ENCODE results near the gene OTOP3.

Gene OTOP3

DNA sequence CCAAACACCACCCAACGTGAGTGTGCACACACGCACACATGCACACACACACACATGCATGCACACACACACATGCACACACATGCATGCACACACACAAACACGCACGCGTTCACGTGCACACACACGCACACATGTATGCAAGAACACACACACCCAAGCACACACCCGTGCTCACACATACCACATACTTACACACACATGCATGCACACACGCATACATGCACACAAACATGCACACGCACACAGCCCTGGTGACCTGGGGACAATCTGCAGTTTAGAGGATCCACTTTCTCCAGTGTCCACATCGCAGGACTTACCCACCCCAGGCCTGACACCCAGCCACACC is 18.9 kb upstream of the OTOP3 start:
- no peak for DNase-seq (ENCODE audit: low spot score)

DNA sequence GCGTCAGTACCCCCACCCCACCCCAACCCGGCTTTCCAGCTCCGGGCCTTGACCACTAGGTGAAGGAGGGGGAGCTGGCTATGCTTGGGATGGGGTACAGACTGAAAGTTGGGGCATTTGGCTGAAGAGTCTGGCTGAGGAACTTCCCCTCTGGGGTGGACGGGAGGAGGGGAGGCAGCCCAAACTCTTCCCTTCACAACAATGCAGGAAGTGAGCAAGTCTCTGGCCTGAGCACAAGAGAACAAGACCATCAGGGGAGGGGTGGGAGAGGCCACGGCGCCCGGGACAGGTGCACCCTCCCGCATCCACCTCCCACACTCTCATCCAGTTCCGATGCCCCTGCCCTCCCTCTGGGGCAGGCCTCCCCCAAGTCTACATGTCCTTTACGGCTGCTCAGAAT is 18.3 kb upstream of the OTOP3 start:
- no peak for DNase-seq (ENCODE audit: low spot score)

DNA sequence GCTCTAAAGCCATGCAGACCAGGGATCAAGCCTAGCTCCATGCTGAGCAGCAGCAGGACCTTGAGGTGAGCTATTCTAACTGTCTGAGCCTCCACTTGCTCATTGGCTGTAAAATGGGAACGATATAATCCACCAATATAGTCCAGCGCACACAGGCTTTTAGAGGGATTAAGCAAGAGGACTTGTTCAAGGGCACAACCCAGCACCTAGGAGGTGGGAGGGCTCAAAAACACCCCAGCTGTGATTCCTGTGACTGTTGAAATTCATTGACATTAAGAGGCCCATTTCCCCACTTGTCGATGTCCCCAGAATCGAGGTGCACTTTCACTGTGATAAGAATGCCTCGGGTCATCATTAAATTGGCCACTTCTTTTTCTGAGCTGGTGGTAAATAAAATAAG is 16.8 kb upstream of the OTOP3 start:
- no peak for DNase-seq (ENCODE audit: low spot score)

DNA sequence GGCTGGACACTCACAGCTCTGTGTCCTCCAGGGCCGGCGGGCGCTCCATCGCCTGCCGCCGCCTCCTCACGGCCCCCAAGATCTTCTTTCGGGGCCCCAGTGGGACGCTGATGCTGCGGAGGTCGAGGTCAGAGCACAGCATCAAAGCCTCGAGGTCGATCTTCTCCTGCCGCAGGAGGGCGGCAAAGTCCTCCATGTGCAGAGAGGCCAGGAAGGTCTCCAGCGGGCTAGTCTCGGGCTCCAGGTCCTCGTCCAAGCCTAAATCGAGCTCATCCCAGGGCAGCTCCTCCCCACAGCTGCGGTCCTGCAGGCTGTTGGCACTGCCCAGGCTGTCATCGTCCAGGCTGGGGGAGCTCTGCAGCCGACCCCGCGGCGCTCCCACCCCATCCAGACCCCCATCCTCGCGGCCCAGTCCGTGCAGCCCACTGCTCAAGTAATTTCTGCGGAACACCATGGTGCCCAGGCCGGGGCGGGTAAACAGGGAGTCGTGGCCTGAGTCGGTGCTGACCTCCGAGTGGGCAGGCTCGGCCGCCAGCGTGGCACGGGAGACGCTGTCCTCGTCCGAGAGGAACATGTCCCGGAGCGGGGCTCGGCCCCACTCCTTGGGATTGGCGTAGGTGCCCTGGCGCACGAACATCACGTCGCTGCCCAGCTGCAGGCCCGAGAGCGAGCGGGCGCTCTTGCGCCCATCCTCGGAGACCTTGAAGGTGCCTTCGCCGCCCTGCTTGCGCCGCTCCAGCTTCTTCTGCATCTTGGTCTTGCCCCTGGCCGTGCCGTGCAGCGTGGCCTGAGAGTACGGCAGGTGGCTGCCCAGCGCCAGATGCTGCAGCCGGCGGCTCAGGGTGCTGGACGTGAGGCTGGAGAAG is 16.0 kb upstream of the OTOP3 start:
- peak; percentile 2 for DNase-seq (ENCODE audit: low spot score)

DNA sequence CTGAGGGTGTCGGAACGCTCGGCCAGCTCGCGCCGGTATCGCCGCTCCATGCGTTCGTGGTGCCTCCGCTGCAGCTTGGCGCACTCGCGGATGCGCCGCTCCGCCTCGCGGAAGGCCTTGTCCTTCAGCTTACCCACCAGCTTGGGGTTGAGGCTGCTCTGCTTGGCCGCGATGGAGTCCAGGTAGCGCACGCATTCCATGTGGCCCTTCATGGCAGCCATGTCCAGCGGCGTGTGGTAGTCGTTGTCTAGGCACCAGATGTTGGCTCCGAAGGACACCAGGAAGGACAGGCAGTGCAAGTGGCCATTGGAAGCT is 15.4 kb upstream of the OTOP3 start:
- DNase-seq (ENCODE audit: low spot score): no peak

DNA sequence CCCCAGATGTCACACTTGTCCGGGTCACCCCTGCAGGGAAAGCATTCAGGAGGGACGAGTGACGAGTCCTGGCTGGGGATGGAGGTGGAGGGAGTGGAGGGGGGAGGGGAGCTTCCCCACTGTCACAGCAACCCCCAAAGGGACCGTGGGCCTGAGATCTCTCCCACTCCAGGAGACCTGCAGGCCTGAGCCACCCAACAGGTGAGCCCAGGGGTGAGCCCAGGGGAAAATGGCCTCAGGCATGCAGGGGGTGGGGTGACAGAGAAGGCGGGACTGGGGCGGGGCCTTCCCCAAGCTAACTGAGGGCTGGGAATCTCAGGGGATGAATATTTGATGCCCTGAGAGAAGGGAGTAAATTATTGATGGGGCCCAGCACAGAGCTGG is 15.1 kb upstream of the OTOP3 start:
- no peak for DNase-seq (ENCODE audit: low spot score)

DNA sequence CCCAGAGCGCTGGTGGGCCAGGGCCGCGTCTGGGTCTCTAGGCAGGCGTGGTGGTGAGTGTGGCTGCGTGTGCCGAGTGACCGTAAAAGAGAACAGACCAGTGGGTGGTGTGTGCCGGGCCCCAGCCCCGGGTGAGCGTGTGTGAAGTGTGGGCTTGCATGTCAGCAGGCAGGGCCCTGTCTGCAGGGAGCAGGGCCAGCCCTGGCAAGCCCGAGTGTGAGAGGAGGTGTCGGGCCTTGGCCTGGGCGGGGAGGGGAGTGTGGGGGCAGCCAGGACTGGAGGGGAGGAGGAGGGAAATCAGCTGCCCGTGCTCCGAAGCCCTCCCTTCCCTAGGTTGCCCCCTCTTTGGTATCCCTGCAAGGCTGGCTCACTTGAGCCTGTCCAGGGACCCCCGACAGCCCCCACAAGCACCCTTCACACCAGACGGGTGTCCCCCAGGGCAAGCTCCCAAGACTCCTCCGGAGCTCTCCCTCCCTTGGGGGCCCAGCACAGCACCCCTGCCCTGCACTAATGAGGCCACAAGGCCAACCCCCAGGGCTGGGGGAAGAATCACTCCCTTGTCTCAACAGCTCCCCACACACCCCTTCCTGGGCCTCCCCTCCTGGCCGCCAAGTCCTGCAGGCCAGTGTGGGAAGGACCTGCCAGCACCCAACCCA is 14.5 kb upstream of the OTOP3 start:
- no peak for DNase-seq (ENCODE audit: low spot score)

DNA sequence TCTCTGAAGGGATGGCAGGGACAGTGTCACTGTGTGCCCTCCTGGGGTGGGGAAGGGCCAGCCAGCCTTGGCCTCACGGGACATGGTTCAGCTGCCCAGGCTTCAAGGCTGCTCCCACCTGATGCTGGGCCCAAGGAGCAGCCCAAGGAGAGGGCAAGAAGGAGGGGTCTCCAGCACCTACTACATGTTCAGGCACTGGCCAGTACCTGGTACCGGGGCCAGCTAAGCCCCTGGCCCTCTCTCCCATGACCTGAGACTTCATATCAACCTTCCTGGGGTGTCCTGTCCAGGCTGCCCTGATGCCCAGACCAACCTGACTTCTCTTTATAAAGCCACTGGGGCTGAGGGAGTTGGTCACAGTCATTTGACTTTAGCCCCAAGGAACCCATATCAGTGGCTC is 13.9 kb upstream of the OTOP3 start:
- DNase-seq (ENCODE audit: low spot score): no peak

DNA sequence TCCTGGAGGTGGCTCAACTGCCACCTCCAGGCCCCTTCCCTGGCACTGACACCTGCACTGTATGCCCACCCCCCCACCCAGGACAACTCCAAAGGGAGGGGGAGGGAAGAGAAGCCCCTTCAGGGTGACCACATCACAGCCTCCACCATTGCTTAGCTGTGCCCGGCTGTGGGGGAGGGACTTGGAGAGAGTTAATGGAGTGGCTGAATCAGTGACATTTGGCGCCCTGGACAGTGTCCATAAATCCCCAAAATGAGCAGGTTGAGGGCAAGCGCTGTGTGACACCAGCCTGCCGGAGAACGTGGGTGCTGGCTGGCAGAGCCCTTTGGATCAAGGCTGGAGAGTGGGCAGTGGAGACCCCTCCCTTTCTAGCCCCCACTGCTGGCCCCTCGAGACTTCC is 13.5 kb upstream of the OTOP3 start:
- DNase-seq (ENCODE audit: low spot score): no peak

DNA sequence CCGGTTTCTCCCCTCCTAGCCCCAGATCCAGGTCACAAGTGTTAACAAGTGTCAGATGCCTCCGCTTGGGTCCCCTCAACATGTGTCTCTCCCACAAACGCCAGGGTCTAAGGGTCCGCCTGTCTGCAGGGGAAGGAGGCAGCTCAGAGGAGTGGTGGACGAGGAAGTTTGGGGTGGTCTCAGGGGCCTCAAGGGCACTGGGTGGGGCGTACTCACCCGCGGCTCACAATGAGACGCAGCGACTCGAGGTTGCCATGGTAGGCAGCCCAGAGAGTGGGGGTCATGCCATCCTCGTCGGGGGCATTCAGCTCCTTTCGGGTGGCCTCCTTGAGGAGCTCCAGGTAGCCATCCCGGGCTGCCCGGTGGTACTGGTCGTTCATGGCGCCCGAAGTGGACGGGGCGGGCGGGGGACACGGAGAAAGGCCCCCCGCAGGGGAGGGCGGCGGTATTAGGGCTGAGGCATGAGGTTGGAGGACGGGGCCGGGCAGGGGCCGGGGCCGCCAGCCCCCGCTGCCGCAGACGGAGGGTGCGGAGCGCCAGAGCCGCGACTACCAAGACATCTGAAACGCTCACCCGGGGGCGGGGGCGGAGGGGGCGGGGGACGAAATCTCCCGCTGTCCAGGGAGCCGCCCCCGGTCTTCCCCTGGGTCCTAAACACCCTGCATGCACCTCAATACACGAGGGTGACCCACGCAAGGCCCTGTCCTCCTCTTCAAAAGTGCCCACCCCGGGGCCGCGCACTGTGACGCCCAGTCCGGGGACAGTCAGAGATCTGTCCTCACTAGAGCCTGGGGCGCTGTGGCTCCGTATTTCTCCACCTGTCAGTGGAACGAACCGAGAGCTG is 12.8 kb upstream of the OTOP3 start, which contains the start of gene USH1G:
Gene USH1G (minus strand): TSS at position 562 of the 844 bp plus-strand sequence. CDS start 182 bp downstream, at position 380.
- DNase-seq (ENCODE audit: low spot score): peak; percentile 2

DNA sequence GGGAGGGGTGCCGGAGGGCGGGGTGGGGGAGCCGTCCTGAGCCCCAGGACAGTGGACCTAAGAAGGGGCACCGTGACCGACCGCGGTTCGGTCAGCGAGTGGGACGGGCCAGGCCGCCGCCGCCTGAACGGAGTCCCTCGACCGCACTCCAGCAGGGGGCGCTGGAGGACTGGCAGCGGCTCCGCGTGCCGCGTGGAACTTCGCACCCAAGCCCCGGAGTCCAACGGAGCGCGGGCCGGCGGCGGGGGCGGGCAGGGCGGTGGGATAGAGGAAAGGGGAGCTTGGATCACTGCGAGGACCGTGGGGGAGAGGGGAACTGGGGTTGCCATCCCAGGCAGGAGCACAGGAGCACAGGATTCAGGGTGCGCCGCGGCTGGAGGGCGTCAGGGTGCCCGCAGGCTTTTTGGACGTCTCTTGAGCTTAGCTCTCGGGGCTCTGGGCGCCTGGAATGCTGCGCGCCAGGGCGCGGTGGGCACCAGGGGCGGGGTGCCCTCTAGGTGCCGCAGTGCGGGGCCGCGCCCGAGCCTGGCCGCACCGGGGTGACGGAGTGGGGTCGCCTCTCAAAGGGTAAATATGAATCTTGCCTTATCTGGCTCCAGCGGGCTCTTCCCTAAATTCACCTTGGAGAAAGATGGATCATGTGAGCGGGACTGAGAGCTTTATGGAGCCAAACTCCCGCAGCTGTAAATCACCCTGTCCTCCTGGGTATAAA is 12.0 kb upstream of the OTOP3 start:
- peak; percentile 63 for DNase-seq (ENCODE audit: low spot score)

DNA sequence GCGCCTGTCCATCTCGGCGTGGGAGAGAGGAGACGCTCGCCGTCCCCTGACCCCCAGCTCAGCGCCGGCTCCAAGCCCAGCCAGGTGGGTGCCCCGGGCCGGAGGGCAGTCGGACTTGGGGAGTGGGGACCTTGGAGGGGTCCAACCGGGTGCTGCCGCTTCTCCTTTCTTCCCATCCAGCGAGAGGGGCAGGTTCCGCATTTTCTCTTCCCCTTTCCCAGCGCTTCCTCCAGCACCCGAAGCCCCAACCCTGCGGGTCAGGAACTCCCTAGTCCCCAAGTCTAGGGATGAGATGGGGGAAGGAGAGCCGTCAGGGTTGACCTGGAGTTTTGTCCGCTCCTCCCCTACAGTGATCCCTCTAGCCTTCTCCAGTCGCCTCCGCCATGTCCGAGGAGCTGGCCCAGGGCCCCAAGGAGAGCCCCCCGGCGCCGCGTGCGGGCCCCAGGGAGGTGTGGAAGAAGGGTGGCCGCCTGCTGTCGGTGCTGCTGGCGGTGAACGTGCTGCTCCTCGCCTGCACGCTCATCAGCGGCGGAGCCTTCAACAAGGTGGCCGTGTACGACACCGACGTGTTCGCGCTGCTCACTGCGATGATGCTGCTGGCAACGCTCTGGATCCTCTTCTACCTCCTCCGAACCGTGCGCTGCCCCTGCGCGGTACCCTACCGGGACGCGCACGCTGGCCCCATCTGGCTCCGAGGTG is 11.3 kb upstream of the OTOP3 start, which contains the start of gene OTOP2:
Gene OTOP2 (plus strand): TSS at position 24 of the 699 bp plus-strand sequence. CDS start 360 bp downstream, at position 384.
- no peak for DNase-seq (ENCODE audit: low spot score)

DNA sequence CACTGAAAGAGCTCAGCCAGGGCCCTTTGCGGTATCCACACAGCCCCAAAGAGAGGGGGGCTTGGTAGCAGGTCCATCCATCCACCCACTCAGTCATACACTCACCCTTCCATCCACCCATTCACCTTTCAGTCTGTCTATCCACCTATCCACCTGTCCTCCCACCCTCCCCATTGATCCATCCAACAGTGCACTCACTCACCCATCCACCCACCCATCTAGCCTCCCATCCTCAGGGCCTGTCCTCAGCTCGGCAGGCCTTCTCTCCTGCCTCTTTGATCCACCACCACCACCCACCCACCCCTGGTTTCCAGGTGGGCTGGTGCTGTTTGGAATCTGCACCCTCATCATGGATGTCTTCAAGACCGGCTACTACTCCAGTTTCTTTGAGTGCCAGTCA is 10.5 kb upstream of the OTOP3 start:
- DNase-seq (ENCODE audit: low spot score): no peak

DNA sequence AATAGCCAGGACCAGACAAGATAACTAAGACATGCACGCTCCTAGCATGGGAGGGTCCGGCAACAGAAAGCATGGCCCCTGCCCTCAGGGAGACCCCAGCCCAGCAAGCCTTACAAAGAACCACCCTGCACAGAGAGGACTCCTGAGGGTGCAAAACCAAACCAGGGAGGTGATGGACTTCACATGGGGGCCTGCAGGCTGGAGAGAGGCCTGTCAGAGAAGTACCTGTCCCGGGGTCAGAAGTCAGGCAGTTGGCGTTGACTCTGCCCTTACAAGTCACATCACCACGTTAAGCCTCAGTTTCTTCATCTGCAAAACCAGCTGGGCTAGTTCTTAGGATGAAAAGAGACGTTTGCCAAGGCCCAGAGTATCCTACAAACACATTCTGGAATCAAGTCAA is 6.9 kb upstream of the OTOP3 start:
- DNase-seq (ENCODE audit: low spot score): no peak

DNA sequence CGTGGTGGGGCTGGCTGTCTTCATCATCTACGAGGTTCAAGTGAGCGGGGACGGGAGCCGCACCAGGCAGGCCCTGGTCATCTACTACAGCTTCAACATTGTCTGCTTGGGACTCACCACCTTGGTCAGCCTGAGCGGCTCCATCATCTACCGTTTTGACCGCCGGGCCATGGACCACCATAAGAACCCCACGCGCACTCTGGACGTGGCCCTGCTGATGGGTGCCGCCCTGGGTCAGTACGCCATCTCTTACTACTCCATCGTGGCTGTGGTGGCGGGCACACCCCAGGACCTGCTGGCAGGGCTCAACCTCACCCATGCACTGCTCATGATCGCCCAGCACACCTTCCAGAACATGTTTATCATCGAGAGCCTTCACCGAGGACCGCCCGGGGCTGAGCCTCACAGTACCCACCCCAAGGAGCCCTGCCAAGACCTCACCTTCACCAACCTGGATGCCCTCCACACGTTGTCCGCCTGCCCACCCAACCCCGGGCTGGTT is 5.1 kb upstream of the OTOP3 start:
- DNase-seq (ENCODE audit: low spot score): no peak

DNA sequence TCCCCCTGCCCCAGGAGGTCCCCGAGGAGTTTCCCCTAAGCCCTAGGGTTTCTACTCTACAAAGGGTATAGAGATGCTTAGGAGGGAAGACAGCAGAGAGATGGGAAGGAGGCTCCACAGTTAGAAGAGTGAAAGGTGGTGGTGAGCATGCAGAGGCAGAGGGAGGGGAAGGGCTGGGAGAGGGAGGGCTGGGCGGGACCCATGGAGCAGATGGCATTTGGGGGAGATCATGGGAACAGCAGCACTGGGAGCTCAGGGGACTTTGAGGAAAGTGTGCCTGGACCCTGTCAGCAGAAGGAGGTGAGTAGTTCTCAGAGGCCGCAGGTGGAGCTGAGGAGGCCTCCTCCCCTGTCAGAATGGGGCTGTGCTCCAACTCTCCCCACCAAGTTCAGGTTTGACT is 650 bp upstream of the OTOP3 start:
- no peak for DNase-seq (ENCODE audit: low spot score)

DNA sequence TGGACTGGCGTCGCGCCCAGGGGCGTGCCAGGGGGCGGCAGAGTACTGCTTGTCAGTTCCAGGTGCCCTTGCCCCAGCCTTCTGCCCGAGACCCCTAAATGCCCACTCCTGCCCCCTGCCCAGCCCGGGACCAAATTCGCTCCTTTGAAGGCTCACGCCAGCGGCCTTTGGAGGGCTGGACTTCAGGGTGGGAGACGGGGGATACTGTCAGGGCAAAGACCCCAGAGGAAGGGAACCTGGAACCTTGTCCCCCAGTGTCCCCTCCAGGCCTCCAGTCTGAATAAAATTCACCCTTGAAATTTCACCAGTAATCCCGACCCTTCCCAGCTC is 737 bp downstream of the OTOP3 start:
- DNase-seq (ENCODE audit: low spot score): no peak

DNA sequence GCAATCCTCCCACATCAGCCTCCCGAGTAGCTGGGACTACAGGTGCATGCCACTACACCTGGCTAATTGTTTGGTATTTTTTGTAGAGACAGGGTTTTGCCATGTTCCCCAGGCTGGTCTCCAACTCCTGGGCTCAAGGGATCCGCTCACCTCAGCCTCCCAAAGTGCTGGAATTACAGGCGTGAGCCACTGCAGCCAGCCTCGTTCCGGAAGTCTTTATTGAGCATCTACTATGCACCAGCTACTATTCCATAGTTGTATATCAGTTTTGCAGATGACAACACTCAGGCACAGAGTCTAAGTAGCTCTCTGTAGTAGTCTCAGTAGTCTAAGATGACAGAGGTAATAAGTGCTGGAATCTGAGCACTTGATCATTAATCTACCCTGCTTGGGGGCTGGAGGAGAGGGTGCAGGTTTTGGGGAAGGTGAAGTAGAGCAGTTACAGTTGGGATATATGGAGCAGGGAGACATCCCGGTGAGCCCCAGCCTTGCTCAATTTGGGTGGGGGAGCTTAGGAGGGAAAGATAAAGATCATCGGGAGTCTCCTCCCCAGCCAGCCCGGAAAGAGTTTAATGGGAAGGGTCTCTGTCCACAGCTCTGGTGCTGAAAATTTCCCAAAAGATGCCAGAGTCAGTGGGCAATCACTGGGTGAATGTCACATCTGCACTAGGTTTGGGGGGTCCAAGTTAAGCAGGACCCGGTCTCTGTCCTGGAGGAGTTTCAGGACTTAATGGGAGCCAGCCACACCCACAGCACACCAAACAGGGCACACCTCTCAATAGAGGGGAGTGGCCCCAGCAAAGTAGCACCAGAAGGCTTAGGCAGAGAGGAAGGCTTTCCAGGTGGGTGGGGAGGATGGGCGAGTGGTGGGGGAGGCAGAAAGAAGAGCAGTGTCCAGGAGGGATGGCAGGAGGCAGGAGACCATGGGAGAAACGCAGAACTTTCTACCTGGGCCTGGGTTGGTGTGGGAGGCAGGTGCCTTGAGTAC is 1.7 kb downstream of the OTOP3 start:
- DNase-seq (ENCODE audit: low spot score): no peak

DNA sequence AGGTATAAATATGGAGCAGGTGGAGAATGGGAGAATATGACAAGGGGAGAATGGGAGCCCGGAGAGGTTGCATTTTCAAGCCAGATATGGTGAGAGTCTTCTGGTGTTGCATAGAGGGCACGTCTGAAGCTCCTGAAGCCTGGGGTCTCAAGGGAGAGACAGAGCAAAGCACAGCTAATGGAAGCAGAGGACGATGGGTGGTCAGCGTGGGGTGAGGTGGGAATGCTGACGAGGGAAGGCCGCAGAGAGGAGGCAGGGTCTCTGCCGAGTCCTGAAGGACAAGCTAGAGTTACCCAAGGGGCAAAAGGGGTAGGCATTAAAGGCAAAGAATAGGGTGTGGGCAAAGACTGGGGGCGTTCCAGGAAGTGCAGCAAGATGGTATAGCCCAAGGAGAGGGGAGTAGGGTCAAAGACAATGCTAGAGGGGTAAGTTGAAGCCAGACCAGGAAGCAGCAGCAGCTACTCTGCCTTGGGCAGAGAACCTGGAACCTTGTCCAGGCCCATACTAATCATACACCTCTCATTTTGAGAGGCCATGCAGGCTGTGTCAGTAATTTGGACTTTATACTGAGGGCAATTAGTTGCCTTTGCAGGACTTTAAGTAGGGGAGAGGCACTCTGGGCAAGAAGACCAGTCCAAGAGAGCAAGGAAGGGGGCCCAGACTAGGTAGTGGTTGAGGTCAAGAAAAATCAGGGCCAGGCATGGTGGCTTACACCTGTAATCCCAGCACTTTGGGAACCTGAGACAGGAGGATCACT is 2.7 kb downstream of the OTOP3 start:
- no peak for DNase-seq (ENCODE audit: low spot score)

DNA sequence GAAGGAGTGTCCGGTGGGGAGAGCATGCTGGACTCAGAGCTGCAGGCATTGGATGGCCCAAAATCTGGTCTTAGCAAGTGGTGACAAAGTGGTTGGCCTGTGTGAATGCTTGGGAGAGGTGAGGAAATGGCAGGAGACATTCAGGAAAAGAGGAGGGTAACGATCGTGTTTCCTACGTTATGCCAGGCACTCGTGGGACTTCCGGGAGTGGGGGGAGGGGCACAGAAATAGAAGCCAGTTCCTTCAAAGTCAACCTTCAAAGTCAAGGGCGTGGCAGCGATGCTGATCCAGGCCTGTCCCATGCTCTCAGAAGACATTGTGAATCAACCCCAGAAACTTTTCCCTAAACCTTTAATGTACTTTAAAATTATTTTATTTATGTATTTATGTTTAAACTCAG is 3.8 kb downstream of the OTOP3 start:
- DNase-seq (ENCODE audit: low spot score): no peak

All from CD4-positive, alpha-beta T cell treated with Interleukin-15 for 4 hours (primary cell).